GM18951 (cell line): ENCODE results near the gene FXYD3.
"Not testable (repeated sequence)": the region's sequence is repeated elsewhere in the genome, so short reads cannot be mapped to it uniquely, and the experiment has no call there.

Experiments used
- POLR2A ChIP-seq: IDR thresholded peaks from 4 replicates; pipeline ENCODE4 v1.6.1; 2011; ENCODE audit warnings: mild to moderate bottlenecking; ENCODE audit not compliant: insufficient read length, insufficient read depth; ENCODE audit errors: extremely low read depth
- in situ Hi-C: fragments of 300-500 bp; cut with MboI; formaldehyde crosslinking; loops from one replicate; pipeline ENCODE4 v1.12.0; 2022; ENCODE audit warnings: low sequenced_read_pairs, mixed read lengths, inconsistent platforms; ENCODE audit not compliant: unreplicated experiment

The FXYD3 gene

GRCh38 chr19:35128398-35129057, 12.9 kb downstream of the FXYD3 start:
- TF ChIP-seq POLR2A: no peak
- in situ Hi-C loops: no loop called here

GRCh38 chr19:35129724-35130274, 14.2 kb downstream of the FXYD3 start:
- in situ Hi-C loops: not testable (repeated sequence)

- in situ Hi-C loops: no loop called here
Measured at GRCh38 chr19:35130761-35131720, 15.4 kb downstream of the FXYD3 start.

GRCh38 chr19:35132254-35132653, 16.6 kb downstream of the FXYD3 start:
- in situ Hi-C loops: no loop called here
- no peak for TF ChIP-seq POLR2A

More at GRCh38 chr19:35130761-35131720, 15.4 kb downstream of the FXYD3 start:
- no peak for TF ChIP-seq POLR2A

GRCh38 chr19:35133826-35134225, 18.2 kb downstream of the FXYD3 start:
- in situ Hi-C loops: no loop called here
- TF ChIP-seq POLR2A: no peak

GRCh38 chr19:35134601-35135242, 19.1 kb downstream of the FXYD3 start, which contains the start of gene LGI4:
LGI4 (minus strand) TSS chr19:35135059; CDS start chr19:35134680, 379 bp downstream.
- in situ Hi-C loops: no loop called here

GRCh38 chr19:35135389-35135909, 19.8 kb downstream of the FXYD3 start:
- in situ Hi-C loops: no loop called here
- no peak for TF ChIP-seq POLR2A

More at GRCh38 chr19:35134601-35135242, 19.1 kb downstream of the FXYD3 start, which contains the start of gene LGI4:
- TF ChIP-seq POLR2A: no peak

GRCh38 chr19:35136231-35136630, 20.6 kb downstream of the FXYD3 start:
- in situ Hi-C loops: no loop called here
- no peak for TF ChIP-seq POLR2A

- TF ChIP-seq POLR2A: no peak
- in situ Hi-C loops: no loop called here
Measured at GRCh38 chr19:35136977-35137702, 21.5 kb downstream of the FXYD3 start.

- TF ChIP-seq POLR2A: no peak
Measured at GRCh38 chr19:35138305-35138892, 22.8 kb downstream of the FXYD3 start, which contains the start of gene FXYD1. FXYD1 (plus strand) TSS chr19:35138824; CDS start chr19:35140080, 1,256 bp downstream.

GRCh38 chr19:35140207-35140961, 24.8 kb downstream of the FXYD3 start:
- in situ Hi-C loops: no loop called here
- TF ChIP-seq POLR2A: no peak

More at GRCh38 chr19:35138305-35138892, 22.8 kb downstream of the FXYD3 start, which contains the start of gene FXYD1:
- in situ Hi-C loops: no loop called here
